K562 (cell line): Measurements from ENCODE around the gene NDUFAF2. TPM values are rescaled to one million over a fixed set of nuclear protein-coding genes. Genes with fewer than 3 reads are reported as not detected.

Experiments used
- CHCHD3 ChIP-seq: fragments of 250-450 bp; sonication (Bioruptor Pico); IDR thresholded peaks from 2 replicates; pipeline ENCODE4 v2.1.2; 2022; ENCODE audit warnings: mild to moderate bottlenecking
- ETS2 ChIP-seq: IDR thresholded peaks from 2 replicates; pipeline ENCODE4 v1.6.1; 2016; ENCODE audit warnings: borderline replicate concordance, missing genetic modification characterization, mild to moderate bottlenecking, moderate library complexity, missing compliant biosample characterization; ENCODE audit not compliant: poor library complexity, severe bottlenecking
- HMGN3 ChIP-seq: IDR thresholded peaks from 2 replicates; pipeline ENCODE4 v1.6.1; 2011; ENCODE audit warnings: borderline replicate concordance, low read depth, mild to moderate bottlenecking, mixed read lengths, low read length; ENCODE audit not compliant: insufficient read length; ENCODE audit errors: extremely low read depth
- JUND ChIP-seq, 2 experiments: IDR thresholded peaks; 2 replicates in 1 of 2; 3 replicates in 1 of 2; pipeline ENCODE4 v1.6.1; 2011; ENCODE audit warnings: borderline replicate concordance in 2 of 2, low read depth in 2 of 2, low read length in 2 of 2, improper control_type of control experiment in 1 of 2, missing biosample characterization in 1 of 2, missing genetic modification characterization in 1 of 2, missing genetic modification reagents in 1 of 2
- MAFK ChIP-seq: IDR thresholded peaks from 2 replicates; pipeline ENCODE4 v1.6.1; 2011; ENCODE audit warnings: low read length, improper control_type of control experiment
- NONO ChIP-seq, 2 experiments: fragments of 200-400 bp in 1 of 2; fragments of 450-650 bp in 1 of 2; formaldehyde crosslinking in 1 of 2; IDR thresholded peaks; 2 replicates each; pipeline ENCODE4 v1.6.1; 2017; ENCODE audit warnings: low read depth in 2 of 2, mild to moderate bottlenecking in 2 of 2, moderate library complexity in 2 of 2, low read length in 1 of 2
- SP2 ChIP-seq: IDR thresholded peaks from 2 replicates; pipeline ENCODE4 v1.6.1; 2011; ENCODE audit warnings: mild to moderate bottlenecking, low read depth, low read length, moderate library complexity; ENCODE audit not compliant: poor library complexity, severe bottlenecking; ENCODE audit errors: extremely low read depth
- ZNF175 ChIP-seq: fragments of 200-800 bp; sonication (Bioruptor generic); IDR thresholded peaks from 2 replicates; pipeline ENCODE4 v1.6.1; 2016; ENCODE audit warnings: low read depth, mild to moderate bottlenecking, missing genetic modification characterization, missing compliant biosample characterization
- polyA plus RNA-seq, 8 experiments: library from polyadenylated mRNA; depleted of rRNA in 4 of 8; stranded (reverse) in 5 of 8; unstranded in 3 of 8; fragments of >200 nt; fragmentation: Nextera tagmentation in 2 of 8; fragmentation: Illumina TruSeq in 1 of 8; extraction: Ambion mirVana in 2 of 8; extraction: Trizol in 1 of 8; gene quantifications; 2 replicates each; pipeline versions ENCODE4 v1.2.1 to v1.2.3, GENCODE V29; 2011 to 2014; ENCODE audit warnings: inconsistent platforms in 1 of 8, missing spikeins in 1 of 8
- total RNA-seq, 7 experiments: library from RNA; depleted of rRNA in 6 of 7; stranded (reverse); fragments of >200 nt in 6 of 7; fragmentation: Illumina TruSeq in 2 of 7; extraction: Trizol in 2 of 7; gene quantifications; 2 replicates each; pipeline versions ENCODE4 v1.2.1 to v1.2.3, GENCODE V29; 2011 to 2021; ENCODE audit warnings: low replicate concordance in 1 of 7
- TF ChIP-seq, protein P1 (sequence below), 2 experiments: fragments of 450-650 bp; IDR thresholded peaks; 2 replicates each; pipeline ENCODE4 v1.6.1; 2016; ENCODE audit warnings: mild to moderate bottlenecking in 2 of 2, borderline replicate concordance in 1 of 2, low read depth in 1 of 2, moderate library complexity in 1 of 2
- TF ChIP-seq, protein P2 (sequence below): IDR thresholded peaks from 2 replicates; pipeline ENCODE4 v1.6.1; 2011; ENCODE audit warnings: borderline replicate concordance, low read depth, mild to moderate bottlenecking, moderate library complexity, low read length; ENCODE audit not compliant: insufficient read depth, poor library complexity, severe bottlenecking
- TF ChIP-seq, protein P3 (sequence below): fragments of 150-350 bp; conservative IDR thresholded peaks from 2 replicates; pipeline ENCODE4 v1.6.1; 2014; ENCODE audit warnings: low read length

The NDUFAF2 gene
- total and polyA plus RNA-seq, 9 of the 15 experiments (the other 6 are each of a cell fraction or from before 2014, with no cell fraction given), result 56.0 to 155 (median 95.9) TPM

GRCh38 chr5:60978968-60979367, 34.0 kb downstream of the NDUFAF2 start (continued):
- TF ChIP-seq, protein P1, sequence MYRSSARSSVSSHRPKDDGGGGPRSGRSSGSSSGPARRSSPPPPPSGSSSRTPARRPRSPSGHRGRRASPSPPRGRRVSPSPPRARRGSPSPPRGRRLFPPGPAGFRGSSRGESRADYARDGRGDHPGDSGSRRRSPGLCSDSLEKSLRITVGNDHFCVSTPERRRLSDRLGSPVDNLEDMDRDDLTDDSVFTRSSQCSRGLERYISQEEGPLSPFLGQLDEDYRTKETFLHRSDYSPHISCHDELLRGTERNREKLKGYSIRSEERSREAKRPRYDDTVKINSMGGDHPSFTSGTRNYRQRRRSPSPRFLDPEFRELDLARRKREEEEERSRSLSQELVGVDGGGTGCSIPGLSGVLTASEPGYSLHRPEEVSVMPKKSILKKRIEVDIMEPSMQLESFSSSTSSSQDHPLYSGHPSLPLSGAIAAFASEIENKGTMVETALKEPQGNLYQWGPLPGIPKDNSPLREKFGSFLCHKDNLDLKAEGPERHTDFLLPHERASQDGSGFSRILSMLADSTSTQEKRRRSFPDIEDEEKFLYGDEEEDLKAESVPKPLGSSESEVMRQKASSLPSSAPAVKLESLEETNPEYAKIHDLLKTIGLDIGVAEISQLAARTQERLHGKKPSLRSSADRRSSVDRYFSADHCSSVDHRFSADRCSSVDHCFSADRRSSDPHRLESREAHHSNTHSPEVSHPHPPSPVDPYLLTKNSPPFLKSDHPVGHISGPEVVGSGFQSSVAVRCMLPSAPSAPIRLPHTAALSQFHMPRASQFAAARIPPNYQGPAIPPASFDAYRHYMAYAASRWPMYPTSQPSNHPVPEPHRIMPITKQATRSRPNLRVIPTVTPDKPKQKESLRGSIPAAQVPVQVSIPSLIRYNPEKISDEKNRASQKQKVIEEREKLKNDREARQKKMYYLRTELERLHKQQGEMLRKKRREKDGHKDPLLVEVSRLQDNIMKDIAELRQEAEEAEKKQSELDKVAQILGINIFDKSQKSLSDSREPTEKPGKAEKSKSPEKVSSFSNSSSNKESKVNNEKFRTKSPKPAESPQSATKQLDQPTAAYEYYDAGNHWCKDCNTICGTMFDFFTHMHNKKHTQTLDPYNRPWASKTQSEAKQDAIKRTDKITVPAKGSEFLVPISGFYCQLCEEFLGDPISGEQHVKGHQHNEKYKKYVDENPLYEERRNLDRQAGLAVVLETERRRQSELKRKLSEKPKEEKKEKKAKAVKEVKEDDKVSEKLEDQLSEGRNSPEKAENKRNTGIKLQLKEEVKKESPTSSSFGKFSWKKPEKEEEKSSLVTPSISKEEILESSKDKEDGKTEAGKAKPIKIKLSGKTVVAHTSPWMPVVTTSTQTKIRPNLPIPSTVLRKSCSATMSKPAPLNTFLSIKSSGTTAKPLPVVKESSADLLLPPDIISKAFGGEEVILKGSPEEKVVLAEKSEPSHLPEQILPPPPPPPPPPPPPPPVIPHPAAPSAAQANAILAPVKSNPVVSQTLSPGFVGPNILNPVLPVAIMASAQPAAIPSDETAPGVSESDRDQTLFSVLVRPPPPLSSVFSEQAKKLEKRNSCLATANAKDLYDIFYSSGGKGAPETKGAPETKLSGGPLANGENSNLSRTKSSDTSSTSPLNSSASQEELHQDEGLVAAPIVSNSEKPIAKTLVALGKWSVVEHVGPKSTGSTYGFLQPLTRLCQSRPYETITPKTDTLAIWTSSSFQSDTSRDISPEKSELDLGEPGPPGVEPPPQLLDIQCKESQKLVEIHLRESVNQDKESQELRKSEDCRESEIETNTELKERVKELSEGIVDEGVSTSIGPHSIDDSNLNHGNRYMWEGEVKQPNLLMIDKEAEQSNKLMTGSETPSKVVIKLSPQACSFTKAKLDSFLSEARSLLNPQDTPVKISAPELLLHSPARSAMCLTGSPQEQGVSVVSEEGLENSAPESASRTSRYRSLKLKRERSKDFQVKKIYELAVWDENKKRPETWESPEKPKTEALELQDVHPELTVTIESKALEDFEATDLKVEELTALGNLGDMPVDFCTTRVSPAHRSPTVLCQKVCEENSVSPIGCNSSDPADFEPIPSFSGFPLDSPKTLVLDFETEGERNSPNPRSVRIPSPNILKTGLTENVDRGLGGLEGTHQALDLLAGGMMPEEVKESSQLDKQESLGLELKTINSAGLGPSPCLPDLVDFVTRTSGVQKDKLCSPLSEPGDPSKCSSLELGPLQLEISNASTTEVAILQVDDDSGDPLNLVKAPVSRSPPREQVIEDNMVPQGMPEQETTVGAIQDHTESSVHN (IDR thresholded peaks at IDR 0.05; ENCODE audit: borderline replicate concordance in 1 of 2, low read depth in 1 of 2), result 0 out of 4 replicates have a peak, but pooled peaks of 1 of the 2 experiments have one; percentile 45
- TF ChIP-seq ETS2 (no peak), HMGN3 (no peak), NONO (IDR thresholded peaks at IDR 0.05; ENCODE audit: low read depth in 2 of 2, low read length in 1 of 2) (0 out of 4 replicates have a peak, but pooled peaks of 1 of the 2 experiments have one; percentile 35), CHCHD3 (CRISPR knock-in tag) (no peak), ZNF175 (CRISPR knock-in tag) (0 out of 2 replicates have a peak, but pooled peaks have one; percentile 47), SP2 (no peak), JUND (IDR thresholded peaks at IDR 0.05; ENCODE audit: borderline replicate concordance, low read depth, low read length) (peak; percentile 69; the same call in 1 of the 2 replicates), JUND (tag; IDR thresholded peaks at IDR 0.05; ENCODE audit: borderline replicate concordance, low read depth, low read length) (no peak; the same call in 2 of the 3 replicates), MAFK (peak; percentile 79)
- TF ChIP-seq, protein P2, sequence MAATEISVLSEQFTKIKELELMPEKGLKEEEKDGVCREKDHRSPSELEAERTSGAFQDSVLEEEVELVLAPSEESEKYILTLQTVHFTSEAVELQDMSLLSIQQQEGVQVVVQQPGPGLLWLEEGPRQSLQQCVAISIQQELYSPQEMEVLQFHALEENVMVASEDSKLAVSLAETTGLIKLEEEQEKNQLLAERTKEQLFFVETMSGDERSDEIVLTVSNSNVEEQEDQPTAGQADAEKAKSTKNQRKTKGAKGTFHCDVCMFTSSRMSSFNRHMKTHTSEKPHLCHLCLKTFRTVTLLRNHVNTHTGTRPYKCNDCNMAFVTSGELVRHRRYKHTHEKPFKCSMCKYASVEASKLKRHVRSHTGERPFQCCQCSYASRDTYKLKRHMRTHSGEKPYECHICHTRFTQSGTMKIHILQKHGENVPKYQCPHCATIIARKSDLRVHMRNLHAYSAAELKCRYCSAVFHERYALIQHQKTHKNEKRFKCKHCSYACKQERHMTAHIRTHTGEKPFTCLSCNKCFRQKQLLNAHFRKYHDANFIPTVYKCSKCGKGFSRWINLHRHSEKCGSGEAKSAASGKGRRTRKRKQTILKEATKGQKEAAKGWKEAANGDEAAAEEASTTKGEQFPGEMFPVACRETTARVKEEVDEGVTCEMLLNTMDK, result no peak
- TF ChIP-seq, protein P3, sequence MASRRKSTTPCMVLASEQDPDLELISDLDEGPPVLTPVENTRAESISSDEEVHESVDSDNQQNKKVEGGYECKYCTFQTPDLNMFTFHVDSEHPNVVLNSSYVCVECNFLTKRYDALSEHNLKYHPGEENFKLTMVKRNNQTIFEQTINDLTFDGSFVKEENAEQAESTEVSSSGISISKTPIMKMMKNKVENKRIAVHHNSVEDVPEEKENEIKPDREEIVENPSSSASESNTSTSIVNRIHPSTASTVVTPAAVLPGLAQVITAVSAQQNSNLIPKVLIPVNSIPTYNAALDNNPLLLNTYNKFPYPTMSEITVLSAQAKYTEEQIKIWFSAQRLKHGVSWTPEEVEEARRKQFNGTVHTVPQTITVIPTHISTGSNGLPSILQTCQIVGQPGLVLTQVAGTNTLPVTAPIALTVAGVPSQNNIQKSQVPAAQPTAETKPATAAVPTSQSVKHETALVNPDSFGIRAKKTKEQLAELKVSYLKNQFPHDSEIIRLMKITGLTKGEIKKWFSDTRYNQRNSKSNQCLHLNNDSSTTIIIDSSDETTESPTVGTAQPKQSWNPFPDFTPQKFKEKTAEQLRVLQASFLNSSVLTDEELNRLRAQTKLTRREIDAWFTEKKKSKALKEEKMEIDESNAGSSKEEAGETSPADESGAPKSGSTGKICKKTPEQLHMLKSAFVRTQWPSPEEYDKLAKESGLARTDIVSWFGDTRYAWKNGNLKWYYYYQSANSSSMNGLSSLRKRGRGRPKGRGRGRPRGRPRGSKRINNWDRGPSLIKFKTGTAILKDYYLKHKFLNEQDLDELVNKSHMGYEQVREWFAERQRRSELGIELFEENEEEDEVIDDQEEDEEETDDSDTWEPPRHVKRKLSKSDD, result no peak
